HCT116 (cell line): ENCODE results near the gene BAX.

Experiments used
- EGR1 ChIP-seq: IDR thresholded peaks from 2 replicates; pipeline ENCODE4 v1.6.1; 2012; ENCODE audit warnings: low read depth
- EZH2 ChIP-seq: fragments of 200-600 bp; sonication (generic); IDR thresholded peaks from 2 replicates; pipeline ENCODE4 v1.6.1; 2017; ENCODE audit warnings: antibody characterized with exemption, mixed run types
- POLR2AphosphoS5 ChIP-seq: IDR thresholded peaks from 2 replicates; pipeline ENCODE4 v1.6.1; 2011; ENCODE audit warnings: mild to moderate bottlenecking, low read depth, low read length, moderate library complexity
- SIN3A ChIP-seq: IDR thresholded peaks from 2 replicates; pipeline ENCODE4 v1.6.1; 2012; ENCODE audit warnings: low read depth
- SP1 ChIP-seq: IDR thresholded peaks from 2 replicates; pipeline ENCODE4 v1.6.1; 2012; ENCODE audit warnings: low read depth
- TF ChIP-seq, protein P1 (sequence below), 3 experiments: fragments of 200-600 bp in 1 of 3; sonication (generic) in 1 of 3; IDR thresholded peaks in 2 of 3; conservative IDR thresholded peaks in 1 of 3; 2 replicates each; pipeline ENCODE4 v1.5.1; 2012 to 2017; ENCODE audit warnings: low read depth in 2 of 3, low read length in 2 of 3, antibody characterized with exemption in 1 of 3, borderline replicate concordance in 1 of 3, control low read depth in 1 of 3, mild to moderate bottlenecking in 1 of 3, mixed read lengths in 1 of 3, mixed run types in 1 of 3, moderate library complexity in 1 of 3; ENCODE audit not compliant: insufficient read depth in 1 of 3

DNA sequence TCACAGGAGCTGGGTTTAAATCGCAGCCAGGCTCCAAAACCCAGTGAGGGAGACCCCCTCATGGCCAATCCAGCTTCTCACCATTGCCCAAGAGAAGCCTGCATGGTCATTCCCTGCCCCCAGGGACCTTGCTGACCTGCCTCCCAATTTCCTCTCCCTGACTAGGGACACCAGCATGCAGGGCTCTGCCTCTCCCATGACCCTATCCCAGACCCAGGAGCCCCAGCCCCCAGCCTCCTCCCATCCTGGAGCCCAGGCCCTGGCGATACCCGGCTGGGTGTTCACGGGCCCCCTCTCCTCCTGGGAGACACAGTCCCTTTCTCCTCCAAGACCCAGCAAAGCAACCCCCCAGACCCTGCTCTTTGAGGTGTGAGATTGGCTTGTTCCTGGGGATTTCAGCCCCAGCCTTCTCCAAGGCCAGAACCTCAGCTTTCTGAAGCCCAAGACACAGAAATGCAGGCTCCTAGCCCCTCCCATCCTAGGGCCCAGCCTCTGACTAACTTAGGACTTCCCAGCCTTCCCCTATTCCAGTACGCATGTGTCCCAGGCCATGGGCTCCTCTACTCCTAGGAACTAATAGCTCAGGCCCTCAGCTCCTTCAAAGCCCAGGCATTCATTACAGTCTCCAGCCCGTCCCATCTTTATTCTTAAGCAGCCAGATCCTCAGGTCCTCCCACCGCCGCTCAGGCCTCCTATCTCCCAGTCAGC lies 37.4 kb downstream of the BAX start:
- no peak for TF ChIP-seq EGR1
- TF ChIP-seq EZH2: no peak
- TF ChIP-seq SP1: no peak
- peak; percentile 51; the same call in 1 of the 2 replicates for TF ChIP-seq POLR2AphosphoS5
- no peak for TF ChIP-seq SIN3A
- TF ChIP-seq, protein P1, sequence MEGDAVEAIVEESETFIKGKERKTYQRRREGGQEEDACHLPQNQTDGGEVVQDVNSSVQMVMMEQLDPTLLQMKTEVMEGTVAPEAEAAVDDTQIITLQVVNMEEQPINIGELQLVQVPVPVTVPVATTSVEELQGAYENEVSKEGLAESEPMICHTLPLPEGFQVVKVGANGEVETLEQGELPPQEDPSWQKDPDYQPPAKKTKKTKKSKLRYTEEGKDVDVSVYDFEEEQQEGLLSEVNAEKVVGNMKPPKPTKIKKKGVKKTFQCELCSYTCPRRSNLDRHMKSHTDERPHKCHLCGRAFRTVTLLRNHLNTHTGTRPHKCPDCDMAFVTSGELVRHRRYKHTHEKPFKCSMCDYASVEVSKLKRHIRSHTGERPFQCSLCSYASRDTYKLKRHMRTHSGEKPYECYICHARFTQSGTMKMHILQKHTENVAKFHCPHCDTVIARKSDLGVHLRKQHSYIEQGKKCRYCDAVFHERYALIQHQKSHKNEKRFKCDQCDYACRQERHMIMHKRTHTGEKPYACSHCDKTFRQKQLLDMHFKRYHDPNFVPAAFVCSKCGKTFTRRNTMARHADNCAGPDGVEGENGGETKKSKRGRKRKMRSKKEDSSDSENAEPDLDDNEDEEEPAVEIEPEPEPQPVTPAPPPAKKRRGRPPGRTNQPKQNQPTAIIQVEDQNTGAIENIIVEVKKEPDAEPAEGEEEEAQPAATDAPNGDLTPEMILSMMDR (IDR thresholded peaks at IDR 0.05 in 2 of 3, conservative IDR thresholded peaks at IDR 0.05 in 1 of 3; ENCODE audit: borderline replicate concordance in 1 of 3, insufficient read depth in 1 of 3, low read depth in 2 of 3, low read length in 2 of 3): no peak
